HCT116 (cell line): ENCODE data around the gene GALP.

Experiments
- EZH2 ChIP-seq: fragments of 200-600 bp; sonication (generic); IDR thresholded peaks from 2 replicates; pipeline ENCODE4 v1.6.1; 2017; ENCODE audit warnings: antibody characterized with exemption, mixed run types
- EZH2phosphoT487 ChIP-seq: fragments of 200-600 bp; IDR thresholded peaks from 2 replicates; pipeline ENCODE4 v1.6.1; 2018; ENCODE audit warnings: antibody characterized with exemption, borderline replicate concordance
- POLR2A ChIP-seq: IDR thresholded peaks from 2 replicates; pipeline ENCODE4 v1.7.0; 2011; ENCODE audit warnings: borderline replicate concordance; ENCODE audit not compliant: insufficient read depth, insufficient read length; ENCODE audit errors: extremely low read depth
- ZFX ChIP-seq: fragments of 450-650 bp; IDR thresholded peaks from 2 replicates; pipeline ENCODE4 v1.6.1; 2017
- ZNF274 ChIP-seq: fragments of 200-500 bp; sonication (Bioruptor generic); IDR thresholded peaks from 2 replicates; pipeline ENCODE4 v1.6.1; 2014; ENCODE audit warnings: mild to moderate bottlenecking, low read depth, low read length, inconsistent platforms
- TF ChIP-seq, protein P1 (sequence below), 3 experiments: fragments of 200-600 bp in 1 of 3; sonication (generic) in 1 of 3; IDR thresholded peaks in 2 of 3; conservative IDR thresholded peaks in 1 of 3; 2 replicates each; pipeline ENCODE4 v1.5.1; 2012 to 2017; ENCODE audit warnings: low read depth in 2 of 3, low read length in 2 of 3, antibody characterized with exemption in 1 of 3, borderline replicate concordance in 1 of 3, control low read depth in 1 of 3, mild to moderate bottlenecking in 1 of 3, mixed read lengths in 1 of 3, mixed run types in 1 of 3, moderate library complexity in 1 of 3; ENCODE audit not compliant: insufficient read depth in 1 of 3
- TF ChIP-seq, protein P2 (sequence below): IDR thresholded peaks from 2 replicates; pipeline ENCODE4 v1.6.1; 2012; ENCODE audit warnings: low read depth

DNA sequence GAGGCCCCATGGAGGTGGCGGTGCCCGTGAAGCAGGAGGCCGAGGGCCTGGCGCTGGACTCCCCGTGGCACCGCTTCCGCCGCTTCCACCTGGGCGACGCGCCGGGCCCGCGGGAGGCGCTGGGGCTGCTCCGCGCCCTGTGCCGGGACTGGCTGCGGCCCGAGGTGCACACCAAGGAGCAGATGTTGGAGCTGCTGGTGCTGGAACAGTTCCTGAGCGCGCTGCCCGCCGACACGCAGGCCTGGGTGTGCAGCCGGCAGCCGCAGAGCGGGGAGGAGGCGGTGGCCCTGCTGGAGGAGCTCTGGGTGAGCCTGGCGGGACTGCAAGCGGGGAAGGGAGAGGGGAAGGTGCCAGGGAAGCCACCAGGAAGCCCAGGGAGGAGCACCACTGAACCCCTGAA is 28.9 kb upstream of the GALP start:
- TF ChIP-seq ZFX (no peak), EZH2 (no peak), ZNF274 (no peak), POLR2A (no peak), EZH2phosphoT487 (no peak)
- TF ChIP-seq, protein P1, sequence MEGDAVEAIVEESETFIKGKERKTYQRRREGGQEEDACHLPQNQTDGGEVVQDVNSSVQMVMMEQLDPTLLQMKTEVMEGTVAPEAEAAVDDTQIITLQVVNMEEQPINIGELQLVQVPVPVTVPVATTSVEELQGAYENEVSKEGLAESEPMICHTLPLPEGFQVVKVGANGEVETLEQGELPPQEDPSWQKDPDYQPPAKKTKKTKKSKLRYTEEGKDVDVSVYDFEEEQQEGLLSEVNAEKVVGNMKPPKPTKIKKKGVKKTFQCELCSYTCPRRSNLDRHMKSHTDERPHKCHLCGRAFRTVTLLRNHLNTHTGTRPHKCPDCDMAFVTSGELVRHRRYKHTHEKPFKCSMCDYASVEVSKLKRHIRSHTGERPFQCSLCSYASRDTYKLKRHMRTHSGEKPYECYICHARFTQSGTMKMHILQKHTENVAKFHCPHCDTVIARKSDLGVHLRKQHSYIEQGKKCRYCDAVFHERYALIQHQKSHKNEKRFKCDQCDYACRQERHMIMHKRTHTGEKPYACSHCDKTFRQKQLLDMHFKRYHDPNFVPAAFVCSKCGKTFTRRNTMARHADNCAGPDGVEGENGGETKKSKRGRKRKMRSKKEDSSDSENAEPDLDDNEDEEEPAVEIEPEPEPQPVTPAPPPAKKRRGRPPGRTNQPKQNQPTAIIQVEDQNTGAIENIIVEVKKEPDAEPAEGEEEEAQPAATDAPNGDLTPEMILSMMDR (IDR thresholded peaks at IDR 0.05 in 2 of 3, conservative IDR thresholded peaks at IDR 0.05 in 1 of 3; ENCODE audit: borderline replicate concordance in 1 of 3, insufficient read depth in 1 of 3, low read depth in 2 of 3, low read length in 2 of 3): no peak
- TF ChIP-seq, protein P2, sequence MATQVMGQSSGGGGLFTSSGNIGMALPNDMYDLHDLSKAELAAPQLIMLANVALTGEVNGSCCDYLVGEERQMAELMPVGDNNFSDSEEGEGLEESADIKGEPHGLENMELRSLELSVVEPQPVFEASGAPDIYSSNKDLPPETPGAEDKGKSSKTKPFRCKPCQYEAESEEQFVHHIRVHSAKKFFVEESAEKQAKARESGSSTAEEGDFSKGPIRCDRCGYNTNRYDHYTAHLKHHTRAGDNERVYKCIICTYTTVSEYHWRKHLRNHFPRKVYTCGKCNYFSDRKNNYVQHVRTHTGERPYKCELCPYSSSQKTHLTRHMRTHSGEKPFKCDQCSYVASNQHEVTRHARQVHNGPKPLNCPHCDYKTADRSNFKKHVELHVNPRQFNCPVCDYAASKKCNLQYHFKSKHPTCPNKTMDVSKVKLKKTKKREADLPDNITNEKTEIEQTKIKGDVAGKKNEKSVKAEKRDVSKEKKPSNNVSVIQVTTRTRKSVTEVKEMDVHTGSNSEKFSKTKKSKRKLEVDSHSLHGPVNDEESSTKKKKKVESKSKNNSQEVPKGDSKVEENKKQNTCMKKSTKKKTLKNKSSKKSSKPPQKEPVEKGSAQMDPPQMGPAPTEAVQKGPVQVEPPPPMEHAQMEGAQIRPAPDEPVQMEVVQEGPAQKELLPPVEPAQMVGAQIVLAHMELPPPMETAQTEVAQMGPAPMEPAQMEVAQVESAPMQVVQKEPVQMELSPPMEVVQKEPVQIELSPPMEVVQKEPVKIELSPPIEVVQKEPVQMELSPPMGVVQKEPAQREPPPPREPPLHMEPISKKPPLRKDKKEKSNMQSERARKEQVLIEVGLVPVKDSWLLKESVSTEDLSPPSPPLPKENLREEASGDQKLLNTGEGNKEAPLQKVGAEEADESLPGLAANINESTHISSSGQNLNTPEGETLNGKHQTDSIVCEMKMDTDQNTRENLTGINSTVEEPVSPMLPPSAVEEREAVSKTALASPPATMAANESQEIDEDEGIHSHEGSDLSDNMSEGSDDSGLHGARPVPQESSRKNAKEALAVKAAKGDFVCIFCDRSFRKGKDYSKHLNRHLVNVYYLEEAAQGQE: no peak
